Jurkat, Clone E6-1 (cell line): ENCODE results near the gene CDC42.
"Not testable (repeated sequence)": the region's sequence is repeated elsewhere in the genome, so short reads cannot be mapped to it uniquely, and the experiment has no call there.

ENCODE experiments used
- DNase-seq: peaks from one replicate; pipeline ENCODE4 v3.0.0-alpha.2; 2011; ENCODE audit warnings: low read depth, low spot score
- H3K4me3 ChIP-seq: 2 replicates; pipeline ENCODE4 v1.5.1; 2011; ENCODE audit warnings: mild to moderate bottlenecking, low read length, control low read depth, moderate library complexity

Gene CDC42

GRCh38 chr1:22031214-22031962 lies 21.1 kb upstream of the CDC42 start:
- no peak overlapping the region for H3K4me3 ChIP-seq
- DNase-seq: no peak

DNA sequence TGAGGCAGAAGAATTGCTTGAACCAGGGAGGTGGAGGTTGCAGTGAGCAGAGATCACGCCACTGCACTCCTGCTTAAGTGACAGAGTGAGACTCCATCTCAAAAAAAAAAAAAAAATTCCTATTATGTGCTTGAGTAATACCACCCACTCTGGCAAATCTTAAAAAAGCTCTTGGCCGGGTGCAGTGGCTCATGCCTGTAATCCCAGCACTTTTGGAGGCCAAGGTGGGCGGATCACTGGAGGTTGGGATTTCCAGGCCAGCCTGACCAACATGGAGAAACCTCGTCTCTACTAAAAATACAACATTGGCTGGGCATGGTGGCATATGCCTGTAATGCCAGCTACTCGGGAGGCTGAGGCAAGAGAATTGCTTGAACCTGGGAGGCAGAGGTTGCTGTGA lies 17.7 kb upstream of the CDC42 start:
- not testable (repeated sequence) for DNase-seq, H3K4me3 ChIP-seq

GRCh38 chr1:22037520-22037919 lies 15.0 kb upstream of the CDC42 start:
- DNase-seq: no peak
- no peak overlapping the region for H3K4me3 ChIP-seq

DNA sequence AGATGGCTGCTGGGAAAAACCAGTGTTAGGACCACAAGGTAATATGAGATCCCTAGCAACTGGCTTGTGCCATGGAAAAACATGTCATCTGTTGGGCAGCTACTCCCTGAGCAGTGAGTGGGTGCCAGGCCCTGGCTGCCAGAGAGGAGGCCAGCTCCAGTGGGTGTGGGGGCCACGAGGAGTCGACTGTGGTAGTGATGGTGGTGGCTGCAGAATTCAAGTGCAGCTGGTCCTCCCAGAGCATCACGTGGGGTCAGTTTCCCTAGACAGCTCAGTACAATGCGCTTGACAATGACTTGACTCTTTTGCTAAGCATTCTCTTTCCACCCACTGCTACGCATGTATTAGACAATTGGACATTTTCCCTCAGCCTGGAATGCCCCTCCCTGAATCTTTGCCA lies 14.5 kb upstream of the CDC42 start:
- DNase-seq: no peak
- H3K4me3 ChIP-seq: no peak overlapping the region

- H3K4me3 ChIP-seq: peak overlapping the region; percentile 26
- peak; percentile 92 for DNase-seq
Observed at GRCh38 chr1:22039594-22040285, 12.8 kb upstream of the CDC42 start.

DNA sequence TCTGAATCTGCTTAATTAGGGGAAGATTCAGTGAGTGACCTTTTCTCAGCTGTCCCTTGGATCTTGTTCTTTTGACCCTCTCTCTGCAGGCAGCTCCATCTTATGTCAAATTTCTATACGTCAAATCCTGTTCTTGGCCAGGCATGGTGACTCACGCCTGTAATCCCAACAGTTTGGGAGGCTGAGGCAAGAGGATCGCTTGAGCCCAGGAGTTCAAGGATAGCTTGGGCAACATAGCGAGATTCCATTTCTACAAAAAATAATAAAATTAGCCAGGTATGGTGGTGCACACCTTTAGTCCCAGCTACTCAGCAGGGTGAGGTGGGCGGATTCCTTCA lies 12.3 kb upstream of the CDC42 start:
- DNase-seq: no peak
- H3K4me3 ChIP-seq: peak overlapping the region; percentile 26; the same call in 1 of the 2 replicates

DNA sequence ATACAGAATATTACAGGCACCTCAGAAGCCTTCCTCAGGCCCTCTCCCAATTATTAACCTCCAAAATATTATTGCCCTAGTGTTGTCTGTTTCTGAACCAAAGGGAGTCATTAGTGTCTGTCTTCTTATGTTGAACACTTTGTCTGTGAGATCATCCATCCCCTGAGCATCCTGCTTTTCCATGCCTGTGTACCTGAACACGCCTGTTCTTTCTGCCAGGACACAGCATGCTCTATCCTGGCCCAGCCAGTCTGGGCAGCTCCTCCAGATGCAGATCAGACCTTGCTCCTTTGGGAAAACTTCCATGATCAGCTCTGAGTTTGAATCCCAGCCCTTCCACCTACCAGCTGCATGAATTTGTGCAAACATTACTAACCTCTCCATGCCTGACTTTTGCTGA lies 11.0 kb upstream of the CDC42 start:
- DNase-seq: no peak
- H3K4me3 ChIP-seq: no peak overlapping the region

- no peak for DNase-seq
- no peak overlapping the region for H3K4me3 ChIP-seq
Observed at GRCh38 chr1:22043198-22043769, 9.2 kb upstream of the CDC42 start.

DNA sequence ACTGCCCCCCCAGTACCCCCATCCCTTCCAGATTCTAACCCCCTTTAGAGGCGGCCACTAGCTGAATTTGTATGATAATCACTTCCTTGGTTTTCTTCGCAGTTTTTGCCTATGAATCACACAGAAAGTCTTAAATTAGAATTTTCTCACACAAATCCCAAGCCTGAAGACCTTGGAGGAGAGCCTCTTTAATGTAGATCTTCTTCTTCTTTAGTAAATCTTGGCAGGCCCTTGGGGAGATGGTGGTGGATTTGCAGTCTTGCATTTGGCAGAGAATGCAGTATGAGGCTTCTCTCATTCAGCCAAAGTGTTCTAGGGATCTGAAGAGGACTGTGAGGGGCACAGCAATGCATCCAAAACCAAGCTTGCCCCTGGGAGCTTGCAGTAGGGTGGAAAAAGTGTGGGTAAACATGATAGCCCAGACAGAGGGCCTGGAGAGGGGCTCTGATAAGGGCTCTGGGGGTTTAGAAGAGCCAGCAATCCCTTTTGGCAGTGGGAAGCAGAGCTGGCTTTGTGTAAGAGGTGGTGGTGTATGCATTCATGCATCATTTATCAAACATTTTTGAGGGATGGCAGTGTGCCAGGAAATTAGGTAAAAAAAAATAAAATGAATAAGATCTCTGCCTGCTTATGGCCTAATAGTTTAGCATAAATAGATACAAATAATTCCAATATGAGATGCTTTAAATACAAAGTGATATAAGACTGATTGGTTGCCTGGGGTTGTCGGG lies 7.7 kb upstream of the CDC42 start:
- no peak for DNase-seq
- no peak overlapping the region for H3K4me3 ChIP-seq

DNA sequence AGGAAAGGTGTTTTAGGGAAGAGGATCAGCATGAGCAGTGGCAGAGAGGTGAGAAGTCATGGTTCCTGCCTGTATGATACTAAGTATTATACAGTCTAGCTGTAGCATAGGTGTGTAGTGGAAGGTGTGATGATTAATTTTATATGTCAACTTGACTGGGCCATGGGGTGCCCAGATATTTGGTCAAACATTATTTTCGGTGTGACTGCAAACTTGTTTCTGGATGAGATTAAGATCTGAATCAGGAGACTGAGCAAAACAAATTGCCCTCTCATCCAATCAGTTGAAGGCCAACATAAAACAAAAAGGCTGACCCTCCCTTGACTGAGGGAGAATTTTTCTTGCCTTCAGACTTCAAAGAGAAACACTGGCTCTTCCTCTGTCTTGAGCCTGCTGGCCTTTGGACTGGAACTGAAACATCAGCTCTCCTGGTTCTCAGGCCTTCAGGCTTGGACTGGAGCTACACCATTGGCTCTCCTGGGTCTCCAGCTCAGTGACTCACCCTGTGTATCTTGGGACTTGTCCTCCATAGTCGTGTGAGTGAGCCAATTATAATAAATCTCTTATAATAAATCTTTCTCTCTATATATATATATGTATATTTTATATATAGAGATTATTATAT lies 6.8 kb upstream of the CDC42 start:
- DNase-seq: no peak
- H3K4me3 ChIP-seq: no peak overlapping the region

DNA sequence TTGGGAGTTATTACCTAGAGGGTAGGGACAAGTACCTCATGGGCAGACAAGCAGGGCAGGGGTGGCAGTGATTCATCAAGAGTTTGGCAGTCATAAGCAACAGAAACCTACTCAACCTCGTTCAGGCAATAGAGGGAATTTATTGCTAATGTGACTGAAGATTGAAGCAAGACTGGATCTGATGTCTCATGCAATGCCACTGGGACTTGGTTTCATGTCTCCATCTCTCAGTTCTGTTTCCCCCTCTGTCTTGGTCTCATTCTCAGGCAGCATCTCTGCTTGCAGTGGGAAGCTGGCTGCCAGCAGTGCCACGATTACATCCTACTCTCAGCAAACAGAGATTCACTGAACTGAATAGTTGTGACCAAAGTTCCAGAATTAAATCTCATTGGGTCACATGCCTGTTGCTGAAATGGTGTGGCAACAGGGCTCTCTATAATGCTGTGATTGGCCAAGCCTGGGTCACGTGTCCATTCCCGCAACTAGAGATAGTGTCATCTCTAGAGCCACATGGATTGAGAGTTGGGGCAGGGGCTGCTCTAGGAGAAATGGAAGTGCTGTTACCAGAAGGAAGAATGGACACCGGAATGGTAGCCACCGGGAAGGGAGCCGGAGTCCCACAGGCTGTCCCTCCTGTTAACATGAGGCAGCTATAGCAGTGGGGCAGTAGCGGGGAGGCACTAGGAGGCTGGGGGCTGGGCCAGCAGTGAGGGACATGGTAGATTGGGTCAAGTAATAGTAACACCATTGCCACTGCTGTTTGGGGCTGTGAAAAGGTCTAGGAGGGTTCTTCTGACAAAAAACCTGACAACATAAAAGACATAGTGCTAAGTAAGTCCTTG lies 3.9 kb upstream of the CDC42 start:
- no peak for DNase-seq
- no peak overlapping the region for H3K4me3 ChIP-seq

- H3K4me3 ChIP-seq: no peak overlapping the region
- DNase-seq: no peak
Observed at GRCh38 chr1:22050330-22050729, 2.2 kb upstream of the CDC42 start.

- peak overlapping the region; percentile 88; the same call in 1 of the 2 replicates for H3K4me3 ChIP-seq
- DNase-seq: no peak
Observed at GRCh38 chr1:22051607-22052114, 848 bp upstream of the CDC42 start.

DNA sequence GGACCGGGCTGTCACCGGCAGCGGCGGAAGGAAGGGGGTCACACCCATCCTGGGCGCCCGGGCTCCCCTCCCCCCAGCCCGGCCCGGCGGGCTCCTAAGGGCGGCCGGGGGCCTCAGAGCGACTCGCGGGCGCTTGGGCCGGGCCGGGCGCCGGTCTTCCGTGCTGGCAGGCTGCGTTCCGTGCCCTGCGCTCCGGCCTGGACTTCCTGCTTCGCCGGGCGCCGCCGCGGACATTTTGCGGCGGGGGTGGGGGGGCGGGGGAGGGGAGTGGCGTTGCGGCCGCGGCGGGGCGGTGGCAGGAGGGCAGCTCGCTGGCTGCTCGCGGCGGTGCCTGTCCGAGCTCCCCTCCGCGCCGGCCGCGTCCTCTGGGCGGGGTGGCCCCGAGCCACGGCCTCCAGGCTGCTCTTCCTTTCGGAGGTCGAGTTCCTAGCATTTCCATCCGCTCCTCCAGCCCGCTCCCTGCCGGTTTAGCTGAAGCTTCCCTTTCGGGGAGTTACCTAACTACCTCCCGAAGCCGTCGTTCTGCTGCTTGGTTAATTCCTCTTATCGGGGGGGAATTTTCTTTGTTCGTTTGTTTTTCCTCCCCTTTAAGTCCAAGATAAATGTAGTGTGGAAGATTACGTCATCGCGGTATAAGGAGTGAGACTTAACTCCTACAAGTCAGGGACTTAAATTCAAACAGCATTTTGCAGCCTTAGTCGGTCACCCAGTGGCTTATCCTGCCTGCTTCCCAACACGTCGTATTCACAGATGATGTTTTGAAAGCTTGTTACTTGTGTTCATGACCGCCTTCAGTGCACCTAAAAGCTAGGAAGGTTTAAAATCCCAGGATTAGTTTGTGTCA lies 730 bp downstream of the CDC42 start:
- H3K4me3 ChIP-seq: peak overlapping the region; percentile 88
- DNase-seq: peak; percentile 62

DNA sequence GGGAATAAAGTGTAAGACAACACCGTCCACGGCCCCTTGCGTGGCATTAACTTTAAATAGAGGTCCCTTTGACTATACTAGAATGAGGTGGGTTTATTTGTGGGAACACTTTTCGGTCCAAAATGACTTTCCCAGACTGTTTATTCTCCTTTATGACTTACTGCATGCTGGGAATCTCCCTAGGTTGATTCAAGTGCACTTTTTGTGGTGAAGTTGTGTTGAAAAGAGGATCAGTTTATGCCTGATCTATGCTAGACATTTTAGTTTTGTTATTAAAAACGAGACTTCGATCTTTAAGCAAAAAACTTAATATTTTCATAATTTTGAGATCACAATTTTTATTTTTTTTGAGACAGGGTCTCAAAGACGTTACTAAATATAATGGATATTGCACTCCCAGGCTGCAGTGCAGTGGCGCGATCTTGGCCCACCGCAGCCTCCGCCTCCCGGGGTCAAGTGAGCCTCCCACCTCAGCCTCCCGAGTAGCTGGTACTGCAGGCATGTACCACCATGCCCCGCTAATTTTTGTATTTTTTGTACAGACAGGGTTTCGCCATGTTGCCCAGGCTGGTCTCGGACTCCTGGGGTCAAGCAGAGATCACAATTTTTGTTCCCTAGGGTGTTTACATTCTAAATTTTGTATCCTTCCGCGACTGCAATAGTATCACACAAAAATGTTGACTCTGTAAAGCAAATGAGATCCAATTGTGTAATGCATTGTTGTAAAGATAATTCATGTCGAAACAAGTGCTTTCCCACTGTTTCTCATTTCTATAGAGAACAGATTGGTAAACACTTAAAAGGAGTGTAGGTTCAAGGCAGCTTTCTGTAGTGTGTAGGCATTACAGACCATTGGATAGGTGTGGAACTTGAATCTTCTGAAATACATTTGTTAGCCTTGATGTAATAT lies 1.6 kb downstream of the CDC42 start:
- no peak for DNase-seq
- H3K4me3 ChIP-seq: peak overlapping the region; percentile 88

DNA sequence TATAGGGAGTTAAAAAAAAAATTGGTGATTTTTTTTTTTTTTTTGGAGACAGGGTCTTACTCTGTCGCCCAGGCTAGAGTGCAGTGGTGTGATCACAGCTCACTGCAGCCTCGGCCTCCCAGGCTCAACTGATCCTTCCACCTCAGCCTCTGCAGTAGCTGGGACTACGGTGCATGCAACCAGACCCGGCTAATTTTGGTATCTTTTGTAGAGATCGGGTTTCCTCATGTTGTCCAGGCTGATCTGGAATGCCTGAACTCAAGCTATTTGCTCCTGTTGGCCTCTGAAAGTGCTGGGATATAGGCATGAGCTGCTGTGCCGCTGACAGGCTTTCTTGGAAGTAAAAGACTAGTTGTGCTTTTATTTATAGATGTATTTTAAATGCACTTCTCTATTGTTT lies 3.0 kb downstream of the CDC42 start:
- DNase-seq: no peak
- no peak overlapping the region for H3K4me3 ChIP-seq

DNA sequence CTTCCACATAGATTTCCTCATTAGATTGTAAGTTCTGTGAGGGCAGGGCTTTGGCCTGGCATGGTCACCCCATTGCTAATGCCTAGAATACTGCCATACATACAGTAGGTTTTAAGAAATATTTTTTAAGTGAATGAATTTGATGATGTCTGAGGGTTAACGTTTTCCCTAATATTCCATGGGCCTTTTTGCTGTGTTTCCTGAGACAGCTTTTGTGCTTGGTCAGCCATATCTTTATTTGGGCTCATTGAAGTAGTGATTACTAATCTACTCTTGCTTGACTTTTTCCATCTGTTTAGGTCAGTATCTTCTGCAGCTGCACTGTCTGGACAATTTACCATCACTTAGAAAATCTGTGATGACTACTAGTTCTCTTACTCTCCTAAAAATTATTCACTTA lies 3.5 kb downstream of the CDC42 start:
- H3K4me3 ChIP-seq: no peak overlapping the region
- no peak for DNase-seq
